AG10803 (cell line): Measurements from ENCODE around the gene PARL.
"Not testable (repeated sequence)": the region's sequence is repeated elsewhere in the genome, so short reads cannot be mapped to it uniquely, and the experiment has no call there.

Source experiments
- DNase-seq: peaks from one replicate; pipeline ENCODE4 v3.0.0; 2010; ENCODE audit warnings: low read depth
- H3K4me3 ChIP-seq: 2 replicates; pipeline ENCODE4 v1.5.1; 2011; ENCODE audit warnings: mild to moderate bottlenecking, low read length, control low read depth
- CTCF ChIP-seq: conservative IDR thresholded peaks from 2 replicates; pipeline ENCODE4 v1.5.1; 2011; ENCODE audit warnings: mild to moderate bottlenecking, low read length, control low read depth, inconsistent platforms

The PARL gene

GRCh38 chr3:183879243-183879642, 5.4 kb downstream of the PARL start:
- no peak for TF ChIP-seq CTCF
- no peak for DNase-seq
- H3K4me3 ChIP-seq: no peak overlapping the region

GRCh38 chr3:183878071-183878470, 6.6 kb downstream of the PARL start:
- TF ChIP-seq CTCF: no peak
- no peak overlapping the region for H3K4me3 ChIP-seq
- DNase-seq: no peak

- not testable (repeated sequence) for DNase-seq, H3K4me3 ChIP-seq
These were observed 7.5 kb downstream of the PARL start for GRCh38 chr3:183877227-183877626.

GRCh38 chr3:183875411-183875810, 9.3 kb downstream of the PARL start:
- DNase-seq: no peak
- no peak overlapping the region for H3K4me3 ChIP-seq
- no peak for TF ChIP-seq CTCF

GRCh38 chr3:183873914-183874313, 10.8 kb downstream of the PARL start:
- no peak for TF ChIP-seq CTCF
- H3K4me3 ChIP-seq: no peak overlapping the region
- DNase-seq: no peak

- no peak for DNase-seq
- TF ChIP-seq CTCF: no peak
- H3K4me3 ChIP-seq: no peak overlapping the region
These were observed 13.1 kb downstream of the PARL start for GRCh38 chr3:183871541-183871940.

GRCh38 chr3:183870563-183870962, 14.1 kb downstream of the PARL start:
- H3K4me3 ChIP-seq: no peak overlapping the region
- no peak for TF ChIP-seq CTCF
- no peak for DNase-seq

GRCh38 chr3:183868796-183869195, 15.9 kb downstream of the PARL start:
- no peak for TF ChIP-seq CTCF
- H3K4me3 ChIP-seq: no peak overlapping the region
- DNase-seq: no peak
